Choroid plexus epithelial cell (primary cell): ENCODE measurements around the gene CCN2.
A peak's percentile ranks its signal among the peaks of the same experiment; 100 is the strongest.

ENCODE experiments used
- DNase-seq: peaks from one replicate; pipeline ENCODE4 v3.0.0-alpha.2; 2010; ENCODE audit warnings: low read depth
- H3K4me3 ChIP-seq: 2 replicates; pipeline ENCODE4 v1.5.1; 2011; ENCODE audit warnings: low read depth, mild to moderate bottlenecking, control low read depth, low read length, moderate library complexity
- TF ChIP-seq, protein P1 (sequence below): conservative IDR thresholded peaks from 2 replicates; pipeline ENCODE4 v1.5.1; 2011; ENCODE audit warnings: low read depth, mild to moderate bottlenecking, control low read depth, inconsistent platforms, low read length, moderate library complexity

Gene CCN2

DNA sequence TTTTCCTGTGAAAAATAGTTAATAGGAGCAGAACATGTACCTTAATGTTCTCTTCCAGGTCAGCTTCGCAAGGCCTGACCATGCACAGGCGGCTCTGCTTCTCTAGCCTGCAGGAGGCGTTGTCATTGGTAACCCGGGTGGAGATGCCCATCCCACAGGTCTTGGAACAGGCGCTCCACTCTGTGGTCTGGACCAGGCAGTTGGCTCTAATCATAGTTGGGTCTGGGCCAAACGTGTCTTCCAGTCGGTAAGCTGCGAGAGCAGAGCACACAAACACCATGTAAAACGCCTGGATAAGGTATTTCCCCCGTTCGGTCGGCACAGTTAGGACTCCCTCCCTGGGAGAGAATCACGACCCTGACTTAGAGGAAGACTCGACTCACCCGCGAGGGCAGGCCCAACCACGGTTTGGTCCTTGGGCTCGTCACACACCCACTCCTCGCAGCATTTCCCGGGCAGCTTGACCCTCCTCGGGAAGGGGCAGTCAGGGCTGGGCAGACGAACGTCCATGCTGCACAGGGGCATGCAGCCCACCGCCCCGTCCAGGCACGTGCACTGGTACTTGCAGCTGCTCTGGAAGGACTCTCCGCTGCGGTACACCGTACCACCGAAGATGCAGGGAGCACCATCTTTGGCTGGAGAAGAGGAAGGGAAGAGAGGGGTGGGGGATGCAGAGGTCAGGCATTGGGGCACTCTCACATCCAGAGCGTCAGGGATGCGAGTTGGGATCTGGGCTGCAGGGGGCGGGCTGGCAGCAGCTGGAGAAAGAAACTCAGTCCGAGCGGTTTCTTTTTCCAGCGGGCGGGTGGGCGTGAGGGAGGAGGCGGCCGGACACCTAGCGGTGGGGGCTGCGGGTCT lies 1.0 kb downstream of the CCN2 start:
- peak; percentile 97 for DNase-seq
- TF ChIP-seq, protein P1, sequence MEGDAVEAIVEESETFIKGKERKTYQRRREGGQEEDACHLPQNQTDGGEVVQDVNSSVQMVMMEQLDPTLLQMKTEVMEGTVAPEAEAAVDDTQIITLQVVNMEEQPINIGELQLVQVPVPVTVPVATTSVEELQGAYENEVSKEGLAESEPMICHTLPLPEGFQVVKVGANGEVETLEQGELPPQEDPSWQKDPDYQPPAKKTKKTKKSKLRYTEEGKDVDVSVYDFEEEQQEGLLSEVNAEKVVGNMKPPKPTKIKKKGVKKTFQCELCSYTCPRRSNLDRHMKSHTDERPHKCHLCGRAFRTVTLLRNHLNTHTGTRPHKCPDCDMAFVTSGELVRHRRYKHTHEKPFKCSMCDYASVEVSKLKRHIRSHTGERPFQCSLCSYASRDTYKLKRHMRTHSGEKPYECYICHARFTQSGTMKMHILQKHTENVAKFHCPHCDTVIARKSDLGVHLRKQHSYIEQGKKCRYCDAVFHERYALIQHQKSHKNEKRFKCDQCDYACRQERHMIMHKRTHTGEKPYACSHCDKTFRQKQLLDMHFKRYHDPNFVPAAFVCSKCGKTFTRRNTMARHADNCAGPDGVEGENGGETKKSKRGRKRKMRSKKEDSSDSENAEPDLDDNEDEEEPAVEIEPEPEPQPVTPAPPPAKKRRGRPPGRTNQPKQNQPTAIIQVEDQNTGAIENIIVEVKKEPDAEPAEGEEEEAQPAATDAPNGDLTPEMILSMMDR = peak; percentile 70
- H3K4me3 ChIP-seq = peak overlapping the region; percentile 82

DNA sequence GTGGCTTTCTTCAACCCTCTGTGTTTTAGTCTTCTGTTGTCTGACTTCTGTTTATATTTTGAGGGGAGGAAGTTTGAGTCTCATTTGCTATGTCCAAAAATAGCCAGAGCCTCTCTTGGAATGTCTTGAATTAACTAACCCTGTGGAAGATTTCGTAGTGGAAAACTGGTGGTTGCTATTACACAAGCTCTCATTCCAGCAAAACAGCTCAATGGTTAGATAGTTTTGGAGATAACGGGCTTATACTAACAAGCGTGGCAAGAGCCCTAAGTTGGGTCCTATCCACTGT lies 1.6 kb downstream of the CCN2 start:
- peak overlapping the region; percentile 82 for H3K4me3 ChIP-seq
- DNase-seq = peak; percentile 96
- TF ChIP-seq, protein P1 = no peak

DNA sequence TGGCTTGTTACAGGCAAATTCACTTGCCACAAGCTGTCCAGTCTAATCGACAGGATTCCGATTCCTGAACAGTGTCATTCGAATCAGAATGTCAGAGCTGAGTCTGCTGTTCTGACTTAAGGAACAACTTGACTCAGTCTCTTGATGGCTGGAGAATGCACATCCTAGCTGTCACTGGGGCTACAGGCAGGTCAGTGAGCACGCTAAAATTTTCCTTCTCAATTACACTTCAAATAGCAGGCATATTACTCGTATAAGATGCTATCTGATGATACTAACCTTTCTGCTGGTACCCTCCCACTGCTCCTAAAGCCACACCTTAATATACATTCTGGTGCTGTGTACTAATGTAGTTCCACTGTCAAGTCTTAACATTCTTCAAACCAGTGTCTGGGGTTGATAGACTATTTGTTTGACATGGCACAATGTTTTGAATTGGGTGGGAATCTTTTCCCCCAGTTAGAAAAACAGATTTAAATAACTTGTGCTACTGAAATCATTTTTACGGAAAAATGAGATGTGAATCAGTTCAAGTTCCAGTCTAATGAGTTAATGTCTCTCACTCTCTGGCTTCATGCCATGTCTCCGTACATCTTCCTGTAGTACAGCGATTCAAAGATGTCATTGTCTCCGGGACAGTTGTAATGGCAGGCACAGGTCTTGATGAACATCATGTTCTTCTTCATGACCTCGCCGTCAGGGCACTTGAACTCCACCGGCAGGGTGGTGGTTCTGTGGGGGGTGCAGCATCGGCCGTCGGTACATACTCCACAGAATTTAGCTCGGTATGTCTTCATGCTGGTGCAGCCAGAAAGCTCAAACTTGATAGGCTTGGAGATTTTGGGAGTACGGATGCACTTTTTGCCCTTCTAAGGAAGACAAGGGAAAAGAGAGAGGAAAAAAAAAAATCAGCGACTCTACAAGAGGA lies 2.2 kb downstream of the CCN2 start:
- H3K4me3 ChIP-seq = peak overlapping the region; percentile 82
- DNase-seq = peak; percentile 94
- TF ChIP-seq, protein P1 = no peak

DNA sequence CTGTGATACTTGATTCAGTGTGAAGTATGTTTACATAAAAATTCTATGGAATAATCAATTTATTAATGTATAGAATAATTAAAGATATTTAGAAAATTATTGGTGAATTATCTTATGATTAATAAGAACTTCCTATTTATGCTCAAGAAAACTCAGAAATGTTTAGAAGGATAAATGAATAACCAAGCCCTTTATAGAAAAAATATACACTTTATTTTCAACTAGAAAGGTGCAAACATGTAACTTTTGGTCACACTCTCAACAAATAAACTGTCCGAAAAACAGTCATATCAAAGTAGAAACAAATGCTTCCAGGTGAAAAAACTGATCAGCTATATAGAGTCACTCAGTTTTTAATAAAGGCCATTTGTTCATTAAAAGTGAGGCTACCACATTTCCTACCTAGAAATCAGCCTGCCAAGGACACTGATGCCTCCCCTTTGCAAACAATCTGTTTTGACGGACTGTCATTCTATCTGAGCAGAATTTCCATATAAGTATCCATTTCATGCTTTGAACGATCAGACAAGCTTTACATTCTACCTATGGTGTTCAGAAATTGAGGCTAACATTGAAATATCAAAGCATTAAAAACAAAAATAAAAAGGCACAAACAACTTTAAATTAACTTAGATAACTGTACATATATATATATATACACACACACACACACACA lies 3.0 kb downstream of the CCN2 start:
- peak overlapping the region; percentile 82 for H3K4me3 ChIP-seq
- DNase-seq = peak; percentile 82
- TF ChIP-seq, protein P1 = no peak

DNA sequence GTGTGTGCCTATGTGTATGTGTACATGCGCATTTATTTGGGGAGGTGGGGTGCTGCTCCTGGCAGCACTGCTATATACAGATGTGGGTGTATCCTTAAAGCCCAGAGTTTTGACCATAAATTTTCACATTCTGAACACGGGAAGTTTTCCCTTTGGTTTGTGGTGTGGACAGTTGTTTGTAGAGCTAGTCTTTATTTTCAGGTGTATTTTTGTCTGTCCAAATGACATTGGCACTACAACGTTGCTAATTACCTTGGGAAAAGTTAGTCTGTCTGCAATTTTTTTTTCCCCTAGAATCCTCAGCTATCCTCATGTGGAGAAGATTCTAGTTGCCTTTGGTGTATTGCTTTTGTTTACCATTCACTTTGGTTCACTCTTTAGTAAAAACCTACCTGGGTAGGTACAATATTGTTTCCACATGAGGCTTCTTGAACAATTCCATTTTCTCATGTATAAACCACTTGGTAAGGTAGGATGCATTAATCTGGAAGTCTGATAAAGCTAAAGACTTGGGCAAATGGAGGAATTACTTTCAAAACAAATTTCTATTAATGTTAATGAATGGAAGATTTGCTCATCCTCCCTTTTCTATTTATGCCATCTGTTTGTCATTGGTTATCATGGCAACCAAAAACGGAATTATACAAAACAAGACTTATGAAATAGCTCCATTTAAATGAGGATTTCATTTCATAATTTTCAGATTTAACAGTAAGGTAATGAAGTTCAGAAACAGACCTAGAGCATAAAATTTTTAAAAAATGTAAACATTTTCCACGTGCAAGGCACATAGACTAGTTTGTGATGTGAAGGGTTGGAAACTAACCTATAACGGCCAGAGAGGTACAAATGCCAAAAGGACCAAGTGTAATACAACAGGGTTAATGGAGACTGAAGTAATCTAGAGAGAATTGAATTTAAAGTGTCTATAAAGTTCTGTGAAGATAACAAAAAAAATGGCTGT lies 3.9 kb downstream of the CCN2 start:
- H3K4me3 ChIP-seq = peak overlapping the region; percentile 45
- TF ChIP-seq, protein P1 = no peak
- DNase-seq = peak; percentile 85
